Measurements from ENCODE around the gene PSMB5.

The PSMB5 gene

DNA sequence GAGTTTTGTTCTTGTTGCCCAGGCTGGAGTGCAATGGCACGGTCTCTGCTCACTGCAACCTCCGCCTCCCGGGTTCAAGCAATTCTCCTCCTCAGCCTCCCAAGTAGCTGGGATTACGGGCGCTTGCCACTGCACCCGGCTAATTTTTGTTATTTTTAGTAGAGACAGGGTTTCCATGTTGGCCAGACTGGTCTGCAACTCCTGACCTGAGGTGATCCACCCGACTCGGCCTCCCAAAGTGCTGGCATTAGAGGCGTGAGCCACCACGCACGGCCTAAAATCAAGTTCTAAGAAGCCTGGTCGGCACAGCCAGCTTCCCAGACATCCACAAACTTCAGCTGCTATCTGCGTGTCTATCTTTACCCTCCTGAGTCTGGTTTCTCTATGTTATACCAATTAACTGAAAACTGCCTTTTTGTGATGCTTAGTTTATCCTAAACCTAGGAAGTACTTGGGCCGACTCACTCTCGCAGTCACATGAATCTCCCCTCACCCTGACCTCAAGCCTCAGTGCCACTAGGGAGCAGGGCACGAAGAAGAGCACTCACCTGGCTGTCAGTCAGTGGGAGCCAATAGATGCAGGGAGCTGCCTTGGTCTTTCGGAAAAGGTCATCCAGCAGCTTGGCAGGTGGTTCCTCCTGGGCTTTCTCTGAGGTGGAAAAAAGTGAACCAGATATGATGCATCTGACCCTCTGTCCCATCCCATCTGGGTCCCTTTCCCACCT, 26.0 kb upstream of the PSMB5 start:
- no peak for DNase-seq (ENCODE audit: low read depth in 2 of 3, low spot score in 1 of 3)

- no peak for DNase-seq (ENCODE audit: low read depth in 2 of 3, low spot score in 1 of 3)
Measured at GRCh38 chr14:23058654-23059504, 24.2 kb upstream of the PSMB5 start.

DNA sequence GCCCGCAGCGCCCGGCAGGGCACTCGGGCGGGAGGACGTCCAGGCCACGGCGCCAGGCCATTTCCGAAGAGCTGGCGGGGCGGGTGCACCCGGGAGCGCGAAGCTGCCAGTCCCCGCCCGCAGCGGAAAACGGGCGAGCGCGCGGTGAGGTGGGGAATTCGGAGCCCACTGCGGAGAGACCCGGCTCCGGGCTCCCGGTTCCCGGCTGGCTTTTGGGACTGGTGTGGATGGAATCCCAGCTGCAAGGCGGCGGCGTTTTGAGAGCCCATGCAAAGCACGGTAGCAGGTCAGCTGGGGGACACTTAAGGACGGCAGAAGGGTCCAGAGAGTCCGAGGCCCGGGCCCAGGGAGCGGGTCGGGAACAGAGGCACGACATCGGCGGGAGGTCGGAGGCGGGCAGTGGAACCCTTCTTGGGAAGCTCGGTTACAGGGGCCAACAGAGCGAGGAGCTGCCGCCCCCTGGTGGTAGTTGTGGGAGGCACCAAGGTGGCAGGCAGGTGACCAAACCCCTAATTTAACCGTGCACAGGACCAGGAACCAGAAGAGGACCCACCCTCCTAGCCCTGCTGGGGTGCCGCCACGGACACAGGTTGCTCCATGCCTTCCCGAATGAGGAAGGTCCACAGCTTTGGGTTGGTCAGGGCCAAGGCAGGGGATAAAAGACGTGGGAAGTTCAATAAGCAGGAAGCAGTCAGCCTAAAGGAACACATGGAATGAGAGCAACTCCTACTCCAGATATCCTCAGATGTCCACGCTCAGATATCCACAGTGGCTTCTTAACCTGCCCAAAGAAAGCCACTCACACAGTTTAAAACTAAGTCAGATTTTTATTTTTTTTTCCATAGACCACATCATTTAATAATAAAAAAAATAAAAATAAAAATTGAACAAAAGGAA, 23.3 kb upstream of the PSMB5 start:
- peak; percentile 77 to 88 (median 84) for DNase-seq (ENCODE audit: low read depth in 2 of 3, low spot score in 1 of 3)

DNA sequence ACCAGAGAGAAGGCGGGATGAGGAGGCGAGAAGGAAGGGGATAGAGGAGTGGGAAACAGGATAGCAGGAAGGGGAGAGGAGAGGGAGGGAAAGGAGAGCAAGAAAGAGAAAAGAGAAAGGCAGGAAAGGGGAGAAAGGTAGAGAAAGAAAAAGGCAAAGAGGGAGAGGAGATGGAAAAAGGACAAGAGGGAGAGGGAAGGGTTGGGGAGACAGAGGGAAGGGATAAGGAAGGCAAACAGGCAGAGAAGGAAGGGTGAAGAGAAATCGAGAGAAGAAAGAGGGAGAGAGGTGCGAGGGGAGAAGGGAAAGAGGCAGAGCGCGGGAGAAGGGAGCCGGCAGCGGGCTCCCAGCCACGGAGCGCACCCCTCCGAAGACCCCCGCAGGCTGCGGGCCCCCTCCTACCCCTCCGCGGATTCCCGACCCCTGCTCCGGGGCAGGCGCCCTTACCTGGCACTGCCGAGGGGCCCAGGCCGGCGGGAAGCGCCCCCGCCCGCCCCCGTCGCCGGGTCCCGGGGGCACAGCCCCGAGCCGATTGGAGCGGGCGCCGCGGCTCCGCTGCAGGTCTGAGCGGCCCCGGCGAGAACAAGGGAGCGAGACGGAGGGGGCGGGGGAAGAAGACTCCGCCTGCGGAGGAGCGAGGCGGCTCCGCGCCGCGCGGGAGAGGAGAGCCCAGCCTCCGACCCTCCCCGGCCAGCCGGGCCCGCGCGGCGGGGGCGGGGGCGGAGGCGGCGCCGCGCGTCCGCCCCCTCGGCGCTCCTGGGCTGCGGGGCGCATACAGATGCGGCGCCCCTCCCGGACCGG, 22.5 kb upstream of the PSMB5 start, which contains the start of gene CDH24:
TSS of gene CDH24 (minus strand) at position 565 of the 801 bp plus-strand sequence. CDS start 1,787 bp downstream, outside the sequence.
- peak; percentile 34 to 68 (median 41) for DNase-seq (ENCODE audit: low read depth in 2 of 3, low spot score in 1 of 3)

DNA sequence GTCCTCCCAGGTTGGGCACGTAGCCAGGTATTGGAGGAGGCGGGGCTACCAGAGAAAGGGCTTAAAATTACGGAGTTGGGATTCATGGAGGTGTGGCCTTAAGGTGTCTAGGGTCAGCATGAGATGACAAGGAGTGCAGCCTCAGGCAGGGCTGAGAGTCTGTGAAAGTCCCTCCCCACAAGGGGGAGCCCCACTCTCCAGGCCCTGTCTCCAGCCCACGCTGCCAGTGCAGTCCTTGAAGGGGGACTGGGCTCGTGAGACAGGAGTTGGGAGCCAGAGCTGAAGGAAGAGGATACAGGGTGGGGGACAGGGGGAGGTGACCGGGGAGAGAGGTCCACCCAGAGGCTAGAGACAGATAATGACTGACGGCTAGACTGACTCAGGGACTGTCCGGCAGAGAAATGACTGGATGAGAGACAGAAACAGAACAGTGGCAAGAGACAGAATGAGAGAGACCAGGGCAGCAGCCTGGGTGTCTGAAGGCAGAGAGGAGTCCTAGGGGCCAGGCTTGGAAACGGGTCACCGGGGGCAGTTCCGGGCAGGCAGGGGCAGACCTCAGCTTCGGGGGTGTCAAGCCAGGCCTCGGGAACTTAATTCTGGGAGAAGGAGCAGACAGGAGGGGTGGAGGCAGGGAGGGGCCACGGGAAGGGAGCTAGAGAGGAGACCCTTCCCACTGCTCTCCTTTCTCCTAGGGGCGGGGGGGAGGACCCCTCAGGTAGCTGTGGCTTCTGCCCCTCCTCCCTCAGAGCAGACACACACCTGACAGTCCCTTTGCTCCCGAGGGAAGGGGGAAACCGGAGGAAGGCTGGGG, 21.6 kb upstream of the PSMB5 start:
- peak; percentile 36 to 59 (median 52) for DNase-seq (ENCODE audit: low read depth in 2 of 3, low spot score in 1 of 3)

- DNase-seq (ENCODE audit: low read depth in 2 of 3, low spot score in 1 of 3), result no peak
Measured at GRCh38 chr14:23055621-23056144, 21.0 kb upstream of the PSMB5 start.

GRCh38 chr14:23055147-23055550, 20.4 kb upstream of the PSMB5 start:
- no peak for DNase-seq (ENCODE audit: low read depth in 2 of 3, low spot score in 1 of 3)

- peak in 1 of 3 donors; percentile 19 for DNase-seq (ENCODE audit: low read depth in 2 of 3, low spot score in 1 of 3)
Measured at GRCh38 chr14:23054000-23054811, 19.5 kb upstream of the PSMB5 start.

DNA sequence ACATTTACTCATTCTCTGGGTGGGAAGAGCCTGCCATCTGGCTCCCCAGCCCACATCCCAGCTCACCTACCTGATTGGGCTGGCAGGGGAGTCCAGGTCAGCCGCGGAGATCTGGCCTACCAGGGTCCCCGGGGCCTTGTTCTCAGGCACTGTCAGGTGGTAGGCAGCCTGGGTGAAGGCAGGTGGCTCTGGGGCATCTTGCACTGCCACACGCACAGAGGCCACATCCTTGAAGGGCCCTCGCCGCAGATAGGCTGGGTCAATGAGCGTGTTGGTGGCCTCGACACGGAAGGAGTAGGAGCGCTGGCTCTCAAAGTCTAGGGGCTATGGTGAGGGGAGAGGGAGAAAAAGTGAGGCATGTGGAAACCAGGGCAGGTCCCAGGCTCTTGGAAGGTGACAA, 18.7 kb upstream of the PSMB5 start:
- DNase-seq (ENCODE audit: low read depth in 2 of 3, low spot score in 1 of 3), result no peak

DNA sequence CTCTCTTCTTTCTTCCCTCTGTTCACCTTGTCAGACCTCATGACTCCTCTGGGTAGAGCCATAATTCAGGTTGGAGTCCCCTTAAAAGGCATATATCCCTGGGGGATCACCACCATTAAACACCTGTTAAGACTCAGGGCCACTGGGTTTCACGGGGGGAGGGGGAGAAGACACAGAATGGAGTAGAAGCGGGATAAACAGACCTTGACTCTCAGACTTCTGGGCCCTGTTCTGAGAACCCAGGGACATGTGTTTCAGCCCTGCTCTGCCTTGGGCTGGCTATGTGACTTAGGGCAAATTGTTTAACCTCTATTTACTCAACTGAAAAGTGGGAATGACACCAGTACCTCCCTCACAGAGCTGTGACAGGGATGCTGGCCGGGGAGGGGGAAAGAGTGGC, 18.0 kb upstream of the PSMB5 start:
- no peak for DNase-seq (ENCODE audit: low read depth in 2 of 3, low spot score in 1 of 3)

DNA sequence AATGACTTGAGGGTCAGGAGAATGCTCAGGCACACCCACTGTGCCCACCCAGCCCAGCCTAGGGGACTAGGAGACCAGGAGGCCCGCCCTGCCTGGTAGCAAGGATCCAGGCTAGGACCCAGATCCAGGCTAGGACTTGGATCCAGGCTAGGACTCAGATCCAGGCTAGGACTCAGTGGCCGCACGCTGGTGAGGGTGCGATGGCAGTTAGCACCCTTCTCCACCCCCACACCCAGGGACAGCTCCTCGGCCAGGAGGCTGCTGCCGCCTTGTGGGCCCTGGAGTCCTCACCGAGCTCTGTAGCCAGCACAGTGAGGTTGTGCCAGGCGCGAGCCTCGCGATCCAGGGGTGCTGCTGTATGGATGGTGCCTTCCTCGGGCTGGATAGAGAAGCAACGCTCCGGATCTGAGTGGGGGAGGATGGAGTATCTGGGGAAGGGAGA, 17.5 kb upstream of the PSMB5 start:
- no peak for DNase-seq (ENCODE audit: low read depth in 2 of 3, low spot score in 1 of 3)

DNA sequence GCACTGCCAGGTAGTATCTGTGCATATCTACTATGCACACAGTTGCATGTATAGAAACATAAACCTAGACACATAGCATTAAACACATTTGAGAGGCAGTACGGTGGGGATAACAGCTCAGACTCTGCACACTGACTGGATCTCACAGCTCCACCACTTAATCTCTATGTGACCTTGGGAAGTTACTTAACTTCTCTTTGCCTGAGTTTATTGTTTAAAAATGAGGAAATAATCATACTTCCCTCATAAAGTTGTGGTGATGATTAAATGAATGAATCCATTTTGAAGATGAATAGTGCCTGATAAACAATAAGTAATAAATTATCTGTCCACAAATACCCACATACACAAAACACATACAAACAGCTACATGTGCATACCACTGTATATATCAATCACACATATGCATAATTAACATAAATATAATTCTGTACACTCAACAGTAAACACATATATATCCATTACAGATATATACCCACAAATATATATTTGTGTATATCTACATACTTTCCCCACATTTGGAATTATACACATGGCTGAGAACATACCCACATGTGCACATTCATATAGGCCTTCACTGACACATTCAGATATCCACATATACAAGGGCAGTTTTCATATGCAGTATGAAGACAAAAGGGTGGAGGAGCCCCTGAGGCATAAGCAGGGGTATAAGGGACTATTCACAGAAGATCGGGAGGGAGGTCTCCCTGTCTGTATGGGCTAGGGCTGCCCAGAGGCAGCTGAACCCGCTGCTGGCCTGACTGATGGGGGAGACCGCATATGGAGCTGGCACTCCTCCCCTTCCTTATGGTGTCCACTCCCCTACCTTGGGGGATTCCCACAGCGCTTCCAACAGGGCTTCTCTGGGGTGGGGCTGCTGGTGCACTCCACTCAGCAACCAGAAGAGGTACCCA, 16.7 kb upstream of the PSMB5 start:
- DNase-seq (ENCODE audit: low read depth in 2 of 3, low spot score in 1 of 3), result no peak

GRCh38 chr14:23049011-23049410, 14.3 kb upstream of the PSMB5 start:
- no peak for DNase-seq (ENCODE audit: low read depth in 2 of 3, low spot score in 1 of 3)

DNA sequence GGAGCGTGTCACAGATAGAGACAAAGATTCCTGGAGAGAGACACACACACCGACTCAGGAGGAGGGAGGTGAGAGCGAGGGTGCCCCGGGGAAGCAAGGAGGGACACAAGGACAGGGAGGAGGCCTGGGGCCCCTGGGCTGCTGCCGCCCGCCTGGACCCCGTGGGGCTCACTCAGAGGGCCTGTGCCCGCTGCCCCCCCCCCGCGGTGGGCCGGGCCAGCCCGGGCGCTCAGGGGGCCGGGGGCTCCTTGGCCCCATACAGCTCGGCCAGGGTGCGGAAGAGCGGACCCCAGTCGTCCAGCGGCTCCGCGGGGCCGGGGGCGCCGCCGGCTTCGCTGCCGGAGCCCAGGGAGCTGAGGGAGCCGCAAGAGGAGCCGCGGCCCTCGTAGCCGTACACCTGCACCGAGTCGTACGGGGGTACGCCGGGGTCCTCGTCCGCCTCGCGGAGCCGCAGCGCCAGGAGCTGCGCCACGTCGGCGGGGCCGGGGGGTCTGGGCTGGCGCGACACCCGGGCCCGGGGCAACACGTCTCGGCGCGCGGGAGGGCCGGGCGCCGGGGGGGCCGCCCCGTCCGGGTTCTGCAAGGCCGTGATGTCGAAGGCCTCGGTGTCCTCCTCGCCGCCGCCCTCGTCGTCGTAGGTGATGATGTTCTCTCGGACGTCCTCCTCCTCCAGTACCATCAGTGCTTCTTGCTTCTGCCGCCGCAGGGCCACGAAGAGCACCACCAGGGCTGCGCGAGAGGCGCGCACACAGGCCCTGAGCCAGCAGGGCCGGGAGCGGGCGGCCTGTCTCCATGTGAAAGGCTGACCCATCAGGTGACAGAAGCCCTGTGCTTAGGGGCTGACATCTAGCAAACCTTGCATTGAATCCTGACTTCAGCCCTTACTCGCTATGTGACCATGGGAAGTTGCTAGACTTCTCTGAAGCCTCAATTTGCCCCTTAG, 13.3 kb upstream of the PSMB5 start:
- no peak for DNase-seq (ENCODE audit: low read depth in 2 of 3, low spot score in 1 of 3)

DNA sequence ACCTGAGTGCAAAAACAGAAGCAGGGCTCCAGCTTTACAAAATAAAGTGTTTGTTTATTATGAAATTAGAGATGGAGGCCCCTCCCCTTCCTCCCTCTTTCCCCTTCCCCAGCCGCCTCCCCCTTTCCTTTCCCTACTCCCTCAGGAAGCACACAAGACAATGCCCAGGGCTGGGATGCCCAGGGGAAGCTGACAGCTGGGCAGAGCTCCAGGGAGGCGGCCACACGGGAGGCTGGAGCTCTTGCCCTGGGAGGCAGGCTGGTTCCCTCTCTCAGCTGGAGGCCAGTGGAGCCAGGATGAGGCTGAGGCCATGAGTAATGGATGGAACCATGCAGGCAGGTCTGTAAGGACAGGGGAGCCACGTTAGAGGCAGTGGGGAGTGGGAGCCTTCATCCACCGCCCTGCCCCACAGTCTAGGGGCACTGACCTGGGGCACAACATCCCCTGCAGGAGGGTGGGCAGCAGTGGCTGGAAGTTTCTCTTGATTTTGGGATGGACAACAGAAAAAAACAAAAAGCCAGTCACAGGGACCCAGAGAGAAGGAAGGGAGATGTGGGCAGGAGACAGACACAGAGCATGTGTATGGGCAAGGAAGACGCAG, 12.4 kb upstream of the PSMB5 start:
- no peak for DNase-seq (ENCODE audit: low read depth in 2 of 3, low spot score in 1 of 3)

Measured in stimulated activated CD4-positive, alpha-beta T cell treated with anti-CD3 and anti-CD28 coated beads, Interleukin-12 subunit alpha, Interleukin-12 subunit beta, amount 100 ng/mL, for 48 hours (primary cell).